ENCODE results near the gene METTL27. TPM values are rescaled to one million over a fixed set of nuclear protein-coding genes. Genes with fewer than 3 reads are reported as not detected.

Gene METTL27
- total and polyA plus RNA-seq, 2 experiments from 2014 or later = 10.1 to 11.0 TPM

DNA sequence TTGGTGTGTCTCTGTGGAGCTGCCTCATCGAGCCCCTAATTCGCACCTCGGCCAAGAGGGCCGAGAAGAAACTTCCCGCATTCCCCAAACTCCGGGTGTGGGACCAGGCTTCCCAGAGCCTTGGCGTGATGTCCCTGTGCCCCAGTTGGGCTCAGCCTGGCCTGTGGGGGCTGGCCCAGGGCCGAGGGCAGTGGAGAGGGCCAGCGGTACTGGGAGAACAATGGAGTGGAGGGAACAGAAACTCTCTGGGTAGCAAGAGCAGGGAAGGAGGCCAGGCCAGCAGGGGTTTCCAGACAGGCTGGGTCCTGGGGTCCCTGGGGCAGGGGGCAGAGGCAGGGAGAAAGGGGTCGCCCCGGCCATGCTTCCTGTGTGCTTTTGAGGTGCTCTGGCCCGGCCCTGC, 34.7 kb upstream of the METTL27 start:
- Histone ChIP-seq H3K79me2 (replicated peaks; ENCODE audit: insufficient read depth) (no peaks in the 10 kb centered on the region), H3K9me2 (ENCODE audit: insufficient read depth) (no peaks in the 10 kb centered on the region), H3K4me2 (no peak overlapping the region), H3F3A (replicated peaks; ENCODE audit: low read depth) (no peaks in the 10 kb centered on the region), H3K27ac (ENCODE audit: low read depth) (no peak overlapping the region), H3K4me3 (no peak overlapping the region), H2AFZ (no peak overlapping the region; the same call in 1 of the 2 replicates), H3K27me3 (ENCODE audit: insufficient read depth) (no peaks in the 10 kb centered on the region), H4K20me1 (replicated peaks; ENCODE audit: insufficient read depth) (no peaks in the 10 kb centered on the region), H3K36me3 (ENCODE audit: insufficient read depth) (no peaks in the 10 kb centered on the region), H3K4me1 (ENCODE audit: insufficient read depth) (no peaks in the 10 kb centered on the region)
- H3K27me3 Mint-ChIP-seq (ENCODE audit: insufficient read depth, low read depth, poor library complexity) = peaks cover 4% of the 10 kb centered on the region
- TF ChIP-seq EZH2 (IDR thresholded peaks at IDR 0.05; ENCODE audit: low read depth, unreplicated experiment) (no peak), NANOG (IDR thresholded peaks at IDR 0.05; ENCODE audit: borderline replicate concordance) (no peak), CREB1 (CRISPR knock-in tag; IDR thresholded peaks at IDR 0.05; ENCODE audit: low read depth) (no peak), STAT1 (IDR thresholded peaks at IDR 0.05; ENCODE audit: unreplicated experiment) (no peak), JUNB (IDR thresholded peaks at IDR 0.05; ENCODE audit: unreplicated experiment) (no peak), ZNF331 (CRISPR knock-in tag; IDR thresholded peaks at IDR 0.05; ENCODE audit: low read depth) (no peak), ZNF114 (CRISPR knock-in tag; IDR thresholded peaks at IDR 0.05) (no peak), POLR2AphosphoS5 (IDR thresholded peaks at IDR 0.05; ENCODE audit: low read depth) (no peak)
- TF ChIP-seq, protein P1, sequence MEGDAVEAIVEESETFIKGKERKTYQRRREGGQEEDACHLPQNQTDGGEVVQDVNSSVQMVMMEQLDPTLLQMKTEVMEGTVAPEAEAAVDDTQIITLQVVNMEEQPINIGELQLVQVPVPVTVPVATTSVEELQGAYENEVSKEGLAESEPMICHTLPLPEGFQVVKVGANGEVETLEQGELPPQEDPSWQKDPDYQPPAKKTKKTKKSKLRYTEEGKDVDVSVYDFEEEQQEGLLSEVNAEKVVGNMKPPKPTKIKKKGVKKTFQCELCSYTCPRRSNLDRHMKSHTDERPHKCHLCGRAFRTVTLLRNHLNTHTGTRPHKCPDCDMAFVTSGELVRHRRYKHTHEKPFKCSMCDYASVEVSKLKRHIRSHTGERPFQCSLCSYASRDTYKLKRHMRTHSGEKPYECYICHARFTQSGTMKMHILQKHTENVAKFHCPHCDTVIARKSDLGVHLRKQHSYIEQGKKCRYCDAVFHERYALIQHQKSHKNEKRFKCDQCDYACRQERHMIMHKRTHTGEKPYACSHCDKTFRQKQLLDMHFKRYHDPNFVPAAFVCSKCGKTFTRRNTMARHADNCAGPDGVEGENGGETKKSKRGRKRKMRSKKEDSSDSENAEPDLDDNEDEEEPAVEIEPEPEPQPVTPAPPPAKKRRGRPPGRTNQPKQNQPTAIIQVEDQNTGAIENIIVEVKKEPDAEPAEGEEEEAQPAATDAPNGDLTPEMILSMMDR (conservative IDR thresholded peaks at IDR 0.05; ENCODE audit: low read depth in 2 of 2) = no peak
- TF ChIP-seq, protein P2, sequence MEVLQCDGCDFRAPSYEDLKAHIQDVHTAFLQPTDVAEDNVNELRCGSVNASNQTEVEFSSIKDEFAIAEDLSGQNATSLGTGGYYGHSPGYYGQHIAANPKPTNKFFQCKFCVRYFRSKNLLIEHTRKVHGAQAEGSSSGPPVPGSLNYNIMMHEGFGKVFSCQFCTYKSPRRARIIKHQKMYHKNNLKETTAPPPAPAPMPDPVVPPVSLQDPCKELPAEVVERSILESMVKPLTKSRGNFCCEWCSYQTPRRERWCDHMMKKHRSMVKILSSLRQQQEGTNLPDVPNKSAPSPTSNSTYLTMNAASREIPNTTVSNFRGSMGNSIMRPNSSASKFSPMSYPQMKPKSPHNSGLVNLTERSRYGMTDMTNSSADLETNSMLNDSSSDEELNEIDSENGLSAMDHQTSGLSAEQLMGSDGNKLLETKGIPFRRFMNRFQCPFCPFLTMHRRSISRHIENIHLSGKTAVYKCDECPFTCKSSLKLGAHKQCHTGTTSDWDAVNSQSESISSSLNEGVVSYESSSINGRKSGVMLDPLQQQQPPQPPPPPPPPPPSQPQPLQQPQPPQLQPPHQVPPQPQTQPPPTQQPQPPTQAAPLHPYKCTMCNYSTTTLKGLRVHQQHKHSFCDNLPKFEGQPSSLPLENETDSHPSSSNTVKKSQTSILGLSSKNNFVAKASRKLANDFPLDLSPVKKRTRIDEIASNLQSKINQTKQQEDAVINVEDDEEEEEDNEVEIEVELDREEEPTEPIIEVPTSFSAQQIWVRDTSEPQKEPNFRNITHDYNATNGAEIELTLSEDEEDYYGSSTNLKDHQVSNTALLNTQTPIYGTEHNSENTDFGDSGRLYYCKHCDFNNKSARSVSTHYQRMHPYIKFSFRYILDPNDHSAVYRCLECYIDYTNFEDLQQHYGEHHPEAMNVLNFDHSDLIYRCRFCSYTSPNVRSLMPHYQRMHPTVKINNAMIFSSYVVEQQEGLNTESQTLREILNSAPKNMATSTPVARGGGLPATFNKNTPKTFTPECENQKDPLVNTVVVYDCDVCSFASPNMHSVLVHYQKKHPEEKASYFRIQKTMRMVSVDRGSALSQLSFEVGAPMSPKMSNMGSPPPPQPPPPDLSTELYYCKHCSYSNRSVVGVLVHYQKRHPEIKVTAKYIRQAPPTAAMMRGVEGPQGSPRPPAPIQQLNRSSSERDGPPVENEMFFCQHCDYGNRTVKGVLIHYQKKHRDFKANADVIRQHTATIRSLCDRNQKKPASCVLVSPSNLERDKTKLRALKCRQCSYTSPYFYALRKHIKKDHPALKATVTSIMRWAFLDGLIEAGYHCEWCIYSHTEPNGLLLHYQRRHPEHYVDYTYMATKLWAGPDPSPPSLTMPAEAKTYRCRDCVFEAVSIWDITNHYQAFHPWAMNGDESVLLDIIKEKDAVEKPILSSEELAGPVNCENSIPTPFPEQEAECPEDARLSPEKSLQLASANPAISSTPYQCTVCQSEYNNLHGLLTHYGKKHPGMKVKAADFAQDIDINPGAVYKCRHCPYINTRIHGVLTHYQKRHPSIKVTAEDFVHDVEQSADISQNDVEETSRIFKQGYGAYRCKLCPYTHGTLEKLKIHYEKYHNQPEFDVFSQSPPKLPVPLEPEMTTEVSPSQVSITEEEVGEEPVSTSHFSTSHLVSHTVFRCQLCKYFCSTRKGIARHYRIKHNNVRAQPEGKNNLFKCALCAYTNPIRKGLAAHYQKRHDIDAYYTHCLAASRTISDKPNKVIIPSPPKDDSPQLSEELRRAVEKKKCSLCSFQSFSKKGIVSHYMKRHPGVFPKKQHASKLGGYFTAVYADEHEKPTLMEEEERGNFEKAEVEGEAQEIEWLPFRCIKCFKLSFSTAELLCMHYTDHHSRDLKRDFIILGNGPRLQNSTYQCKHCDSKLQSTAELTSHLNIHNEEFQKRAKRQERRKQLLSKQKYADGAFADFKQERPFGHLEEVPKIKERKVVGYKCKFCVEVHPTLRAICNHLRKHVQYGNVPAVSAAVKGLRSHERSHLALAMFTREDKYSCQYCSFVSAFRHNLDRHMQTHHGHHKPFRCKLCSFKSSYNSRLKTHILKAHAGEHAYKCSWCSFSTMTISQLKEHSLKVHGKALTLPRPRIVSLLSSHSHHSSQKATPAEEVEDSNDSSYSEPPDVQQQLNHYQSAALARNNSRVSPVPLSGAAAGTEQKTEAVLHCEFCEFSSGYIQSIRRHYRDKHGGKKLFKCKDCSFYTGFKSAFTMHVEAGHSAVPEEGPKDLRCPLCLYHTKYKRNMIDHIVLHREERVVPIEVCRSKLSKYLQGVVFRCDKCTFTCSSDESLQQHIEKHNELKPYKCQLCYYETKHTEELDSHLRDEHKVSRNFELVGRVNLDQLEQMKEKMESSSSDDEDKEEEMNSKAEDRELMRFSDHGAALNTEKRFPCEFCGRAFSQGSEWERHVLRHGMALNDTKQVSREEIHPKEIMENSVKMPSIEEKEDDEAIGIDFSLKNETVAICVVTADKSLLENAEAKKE (CRISPR knock-in tag; IDR thresholded peaks at IDR 0.05) = no peak
- TF ChIP-seq, protein P3, sequence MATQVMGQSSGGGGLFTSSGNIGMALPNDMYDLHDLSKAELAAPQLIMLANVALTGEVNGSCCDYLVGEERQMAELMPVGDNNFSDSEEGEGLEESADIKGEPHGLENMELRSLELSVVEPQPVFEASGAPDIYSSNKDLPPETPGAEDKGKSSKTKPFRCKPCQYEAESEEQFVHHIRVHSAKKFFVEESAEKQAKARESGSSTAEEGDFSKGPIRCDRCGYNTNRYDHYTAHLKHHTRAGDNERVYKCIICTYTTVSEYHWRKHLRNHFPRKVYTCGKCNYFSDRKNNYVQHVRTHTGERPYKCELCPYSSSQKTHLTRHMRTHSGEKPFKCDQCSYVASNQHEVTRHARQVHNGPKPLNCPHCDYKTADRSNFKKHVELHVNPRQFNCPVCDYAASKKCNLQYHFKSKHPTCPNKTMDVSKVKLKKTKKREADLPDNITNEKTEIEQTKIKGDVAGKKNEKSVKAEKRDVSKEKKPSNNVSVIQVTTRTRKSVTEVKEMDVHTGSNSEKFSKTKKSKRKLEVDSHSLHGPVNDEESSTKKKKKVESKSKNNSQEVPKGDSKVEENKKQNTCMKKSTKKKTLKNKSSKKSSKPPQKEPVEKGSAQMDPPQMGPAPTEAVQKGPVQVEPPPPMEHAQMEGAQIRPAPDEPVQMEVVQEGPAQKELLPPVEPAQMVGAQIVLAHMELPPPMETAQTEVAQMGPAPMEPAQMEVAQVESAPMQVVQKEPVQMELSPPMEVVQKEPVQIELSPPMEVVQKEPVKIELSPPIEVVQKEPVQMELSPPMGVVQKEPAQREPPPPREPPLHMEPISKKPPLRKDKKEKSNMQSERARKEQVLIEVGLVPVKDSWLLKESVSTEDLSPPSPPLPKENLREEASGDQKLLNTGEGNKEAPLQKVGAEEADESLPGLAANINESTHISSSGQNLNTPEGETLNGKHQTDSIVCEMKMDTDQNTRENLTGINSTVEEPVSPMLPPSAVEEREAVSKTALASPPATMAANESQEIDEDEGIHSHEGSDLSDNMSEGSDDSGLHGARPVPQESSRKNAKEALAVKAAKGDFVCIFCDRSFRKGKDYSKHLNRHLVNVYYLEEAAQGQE (IDR thresholded peaks at IDR 0.05; ENCODE audit: unreplicated experiment) = no peak
- TF ChIP-seq, protein P4, sequence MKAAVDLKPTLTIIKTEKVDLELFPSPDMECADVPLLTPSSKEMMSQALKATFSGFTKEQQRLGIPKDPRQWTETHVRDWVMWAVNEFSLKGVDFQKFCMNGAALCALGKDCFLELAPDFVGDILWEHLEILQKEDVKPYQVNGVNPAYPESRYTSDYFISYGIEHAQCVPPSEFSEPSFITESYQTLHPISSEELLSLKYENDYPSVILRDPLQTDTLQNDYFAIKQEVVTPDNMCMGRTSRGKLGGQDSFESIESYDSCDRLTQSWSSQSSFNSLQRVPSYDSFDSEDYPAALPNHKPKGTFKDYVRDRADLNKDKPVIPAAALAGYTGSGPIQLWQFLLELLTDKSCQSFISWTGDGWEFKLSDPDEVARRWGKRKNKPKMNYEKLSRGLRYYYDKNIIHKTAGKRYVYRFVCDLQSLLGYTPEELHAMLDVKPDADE (IDR thresholded peaks at IDR 0.05) = no peak
- H3K9me3 Mint-ChIP-seq = no peaks in the 10 kb centered on the region
- H3K4me3 Mint-ChIP-seq = no peak overlapping the region
- no peak for ATAC-seq
- H3K4me1 Mint-ChIP-seq = peaks cover 3% of the 10 kb centered on the region; the same call in 2 of the 3 replicates
- no peaks in the 10 kb centered on the region for H3K36me3 Mint-ChIP-seq (ENCODE audit: low read depth)
- no peak overlapping the region for H3K27ac Mint-ChIP-seq
- DNase-seq (ENCODE audit: low spot score) = no peak
